HUDEP-2 (cell line): Measurements from ENCODE around the gene SCG3.
A peak's percentile ranks its signal among the peaks of the same experiment; 100 is the strongest.

Experiments
- DNase-seq, 76 experiments: peaks; one replicate each; lab custom pipeline; 2025; ENCODE audit not compliant: unreplicated experiment in 76 of 76; lab: John Stamatoyannopoulos, UW

Gene SCG3

DNA sequence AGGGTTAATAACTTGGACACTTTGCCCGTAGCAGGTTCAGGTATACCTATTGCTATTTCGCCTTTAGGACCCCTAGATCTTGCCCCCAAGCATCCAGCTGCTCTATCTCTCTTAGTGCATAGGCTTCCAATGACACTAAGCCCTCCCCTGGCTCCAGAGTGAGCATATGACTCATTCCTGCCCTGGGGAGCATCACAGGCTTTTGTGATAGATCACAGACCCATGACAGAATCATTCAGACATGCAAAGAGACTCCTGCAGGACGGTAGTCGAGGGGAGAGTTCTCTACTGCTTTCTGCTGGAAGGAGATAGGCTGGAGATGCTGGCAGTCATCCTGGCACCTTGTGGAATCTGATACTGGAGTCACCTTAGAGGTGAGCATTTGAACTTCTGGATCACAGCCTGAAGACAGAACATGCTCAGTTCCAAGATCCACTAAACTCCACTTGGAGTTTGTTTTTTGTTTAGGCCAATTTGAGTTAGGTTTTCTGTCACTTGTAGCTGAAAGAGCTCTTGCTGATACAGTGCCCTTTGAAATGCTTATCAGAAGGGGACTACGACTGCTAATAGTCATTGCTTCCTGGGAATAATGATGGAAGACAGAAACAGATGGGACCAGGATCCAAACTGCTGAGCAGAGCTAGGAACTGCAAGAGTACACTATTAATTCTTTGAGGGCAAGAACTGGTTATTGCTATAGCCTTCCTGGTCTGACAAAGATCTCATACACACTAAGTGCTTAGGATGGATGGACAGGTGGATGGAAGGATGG lies 45.2 kb downstream of the SCG3 start:
- DNase-seq = peak in 13 of 76 experiments; percentile 5 to 54 (median 25)

DNA sequence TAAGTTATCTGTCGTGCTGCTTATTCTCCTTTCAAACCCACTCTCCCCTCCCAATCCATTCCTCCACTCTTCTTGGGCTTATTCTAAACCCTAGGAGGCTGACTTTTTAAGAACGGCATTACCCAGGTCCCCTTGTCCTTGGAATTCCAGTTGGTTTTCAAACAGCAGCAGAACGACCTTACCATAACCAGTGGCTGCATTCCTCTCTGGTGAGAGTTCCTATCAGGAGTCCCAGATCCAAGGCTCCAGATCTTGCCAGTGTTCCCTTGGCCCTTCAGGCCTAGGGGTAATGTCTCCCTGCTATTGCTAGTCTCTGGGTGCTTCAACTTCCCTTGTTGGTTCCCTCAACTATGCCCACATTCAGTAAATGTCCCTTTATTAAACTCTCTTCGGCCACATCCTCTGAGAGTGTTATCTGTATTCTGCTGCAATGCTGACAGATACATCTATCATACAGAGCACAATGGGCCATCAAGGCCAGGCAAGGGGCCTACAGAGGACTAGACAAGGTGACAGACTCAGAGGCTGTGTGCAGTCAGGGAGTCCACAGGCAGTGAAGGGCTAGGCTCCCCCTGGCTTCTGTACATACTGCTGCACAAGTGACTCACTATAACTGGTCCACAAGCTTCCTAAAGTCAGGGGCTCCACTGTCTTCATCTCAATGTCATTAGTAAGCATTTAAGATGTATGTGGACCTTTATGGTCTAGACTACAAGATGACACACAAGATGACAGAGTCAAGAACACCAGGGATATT lies 46.0 kb downstream of the SCG3 start:
- peak in 1 of 76 experiments; percentile 12 for DNase-seq

DNA sequence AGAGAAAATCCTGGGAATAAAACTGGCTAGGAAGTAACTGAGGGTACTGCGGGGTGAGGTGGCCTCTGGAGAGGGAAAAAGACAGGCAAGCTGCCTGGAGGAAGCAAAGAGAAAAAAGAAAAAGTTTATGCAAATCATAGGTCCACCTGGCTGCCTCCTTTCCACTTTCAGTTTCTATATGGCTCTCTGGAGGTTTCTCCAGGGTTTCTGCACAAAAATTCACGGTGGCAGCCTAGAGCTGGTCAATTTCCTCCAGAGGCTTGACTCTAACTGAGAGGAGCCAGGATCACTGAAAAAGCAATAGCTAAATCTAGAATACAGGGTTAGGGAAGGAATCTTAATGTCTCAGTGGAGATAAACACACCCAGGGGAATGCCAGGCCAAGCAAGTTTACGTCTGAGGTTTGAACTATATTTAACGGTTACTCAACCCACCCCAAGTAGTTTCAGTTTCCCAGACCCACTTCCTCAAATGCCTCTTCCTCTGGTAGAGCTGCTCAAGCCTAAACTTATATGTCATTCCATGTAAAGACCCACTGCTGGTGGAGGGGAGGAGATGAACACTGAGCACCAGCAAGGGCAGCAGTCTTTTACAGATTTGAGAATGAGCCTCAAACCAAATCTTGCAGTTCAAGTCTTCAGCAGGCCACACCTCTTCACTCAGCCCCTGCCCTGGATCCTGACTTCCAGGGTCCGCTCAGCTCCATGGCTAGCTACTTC lies 50.4 kb downstream of the SCG3 start:
- DNase-seq = peak in 1 of 76 experiments; percentile 1

DNA sequence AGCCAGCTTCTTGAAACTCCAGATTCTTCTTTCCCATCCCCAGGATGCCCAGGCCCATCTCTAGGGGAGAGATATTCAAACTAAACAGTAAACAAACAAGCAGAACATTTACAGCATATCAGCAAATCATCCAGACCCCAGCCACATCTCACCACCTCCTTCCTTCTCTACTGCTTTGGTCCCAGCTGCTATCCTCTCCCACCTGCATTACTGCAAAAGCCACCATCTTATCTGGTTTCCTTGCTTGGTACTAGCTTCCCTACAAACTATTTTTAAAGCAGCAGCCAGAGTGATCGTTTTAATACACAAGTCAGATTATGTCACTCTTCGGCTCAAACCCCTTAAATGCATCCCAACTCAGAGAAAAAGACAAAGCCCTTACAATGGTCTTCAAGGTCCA lies 51.3 kb downstream of the SCG3 start:
- no peak for DNase-seq

DNA sequence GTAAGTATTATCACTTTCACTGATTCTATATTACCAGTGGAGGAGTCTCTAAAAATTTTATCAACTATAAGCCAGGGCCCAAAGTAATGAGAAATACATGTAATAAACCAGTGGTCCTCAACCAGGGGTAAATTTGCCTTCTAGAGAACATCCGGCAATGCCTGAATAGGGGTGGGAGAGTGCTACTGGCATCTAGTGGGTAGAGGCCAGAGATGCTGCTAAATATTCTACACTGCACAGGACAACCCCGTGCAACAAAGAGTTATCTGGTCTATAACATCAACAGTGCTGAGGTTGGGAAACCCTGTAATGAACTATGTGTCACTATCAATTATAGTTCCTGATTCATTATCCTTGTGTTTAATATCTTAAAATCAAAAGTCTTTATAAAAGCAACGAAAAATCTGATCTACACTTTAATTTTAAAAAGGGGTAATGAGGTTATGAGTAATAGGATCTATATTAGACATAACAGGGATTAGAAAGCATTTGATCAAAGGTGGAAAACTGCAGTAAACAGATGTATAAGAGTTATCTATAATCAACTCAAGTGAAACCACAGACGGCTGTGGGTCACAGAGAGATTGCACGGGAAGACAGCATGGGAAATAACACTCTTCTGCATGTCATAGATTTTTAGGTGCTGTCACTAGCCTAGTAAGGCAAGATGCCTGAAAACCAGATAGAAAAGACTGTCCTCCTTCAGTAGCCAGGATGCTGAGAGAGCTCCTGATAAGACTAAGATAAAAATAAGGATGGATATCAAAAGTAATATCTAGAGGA lies 54.1 kb downstream of the SCG3 start:
- peak in 1 of 76 experiments; percentile 5 for DNase-seq

DNA sequence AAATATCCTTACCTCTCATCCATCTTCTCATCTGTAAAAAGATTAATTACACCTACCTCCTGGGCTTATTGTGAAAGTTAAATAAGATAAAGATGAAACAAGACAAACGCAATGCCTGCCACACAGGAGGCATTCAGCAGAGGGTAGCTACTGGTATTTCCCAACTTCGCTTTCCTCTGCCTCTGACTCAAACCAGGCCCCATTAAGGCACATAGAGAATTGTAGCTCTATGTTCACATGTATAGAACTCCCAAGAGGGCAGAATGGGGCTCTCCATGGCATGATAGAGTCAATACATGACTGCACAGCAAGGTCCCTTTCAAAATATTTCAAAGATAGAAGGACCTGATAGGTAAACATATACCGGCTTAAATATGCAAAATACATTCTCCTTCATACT lies 54.8 kb downstream of the SCG3 start:
- no peak for DNase-seq

DNA sequence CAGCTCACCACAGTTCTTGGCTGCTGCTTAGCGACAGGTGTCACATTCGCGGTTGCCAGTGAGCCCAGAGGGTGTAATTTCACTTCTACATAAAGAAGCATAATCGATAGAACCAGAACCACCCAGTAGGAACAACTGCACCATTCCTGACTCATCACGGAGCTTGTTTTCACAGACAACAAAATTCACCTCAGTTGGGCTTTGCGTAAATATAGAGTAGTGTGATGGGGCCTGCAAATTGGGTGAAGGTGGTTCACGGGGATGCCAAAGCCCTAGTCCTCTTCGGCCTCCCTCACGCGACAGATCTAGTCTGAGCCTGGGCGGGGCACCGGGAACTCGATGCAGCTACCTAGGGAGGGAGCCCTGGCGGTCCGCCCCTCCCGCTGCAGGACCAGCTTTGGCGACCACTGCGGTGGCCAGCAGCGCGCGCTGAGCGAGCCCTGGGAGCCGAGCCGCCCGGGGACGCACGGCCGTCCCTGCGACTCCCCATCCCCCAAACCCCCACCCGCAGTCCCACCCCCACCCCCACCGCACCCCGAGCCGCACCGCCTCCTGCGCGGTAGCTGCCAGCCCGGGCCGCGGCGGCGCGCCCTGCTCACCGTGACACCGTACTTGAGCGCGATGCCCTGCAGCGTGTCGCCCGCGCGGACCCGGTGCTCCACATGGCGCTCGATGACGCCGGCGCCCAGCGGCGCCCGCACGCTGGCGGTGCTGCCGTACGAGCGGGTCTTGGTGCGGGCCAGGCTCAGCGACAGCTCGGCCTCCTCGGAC lies 55.6 kb downstream of the SCG3 start:
- peak in 31 of 76 experiments; percentile 6 to 55 (median 22) for DNase-seq

DNA sequence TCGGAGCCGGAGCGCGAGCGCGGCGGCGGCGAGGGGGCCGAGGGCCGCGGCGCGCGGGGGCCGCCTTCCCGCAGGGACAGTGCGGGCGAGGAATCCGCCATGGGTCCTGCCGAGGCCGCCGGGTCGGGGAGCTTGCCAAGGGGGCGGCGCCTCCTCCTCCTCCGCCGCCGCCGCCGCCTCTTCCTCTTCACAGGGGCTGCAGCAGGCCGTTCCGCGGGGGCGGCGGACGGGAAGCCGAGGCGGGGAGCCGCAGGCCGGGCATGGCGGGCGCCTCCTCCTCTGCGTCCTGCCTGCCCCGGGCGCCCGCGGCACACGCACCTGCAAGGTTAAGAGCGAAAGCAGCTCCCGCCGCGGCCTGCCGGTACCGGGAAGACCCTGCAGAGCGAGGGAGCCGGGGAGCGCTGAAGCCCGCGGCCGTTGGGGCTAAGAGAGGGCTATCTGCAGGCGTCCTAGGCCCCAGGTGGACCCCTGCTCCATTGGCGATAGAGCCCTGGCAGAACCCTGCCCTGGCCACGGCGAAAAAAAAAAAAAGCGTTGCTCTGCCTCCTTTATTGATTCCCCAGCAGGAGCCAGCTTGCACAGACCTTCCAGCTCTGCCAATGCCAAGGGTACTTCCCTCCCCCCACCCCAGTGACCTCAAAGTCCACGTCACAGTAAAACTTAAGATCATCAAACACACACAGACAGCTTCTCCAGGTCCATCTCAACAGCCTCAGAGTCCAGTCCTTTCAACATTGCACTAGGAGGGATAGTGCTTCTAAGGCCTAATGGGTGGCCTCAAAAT lies 56.4 kb downstream of the SCG3 start, which contains the start of gene LYSMD2:
LYSMD2 (minus strand) TSS at position 134 of the 784 bp plus-strand sequence; CDS start at position 101, 33 bp downstream.
- peak in 52 of 76 experiments; percentile 5 to 64 (median 38) for DNase-seq

GRCh38 chr15:51738553-51738952 lies 57.2 kb downstream of the SCG3 start:
- DNase-seq = no peak

DNA sequence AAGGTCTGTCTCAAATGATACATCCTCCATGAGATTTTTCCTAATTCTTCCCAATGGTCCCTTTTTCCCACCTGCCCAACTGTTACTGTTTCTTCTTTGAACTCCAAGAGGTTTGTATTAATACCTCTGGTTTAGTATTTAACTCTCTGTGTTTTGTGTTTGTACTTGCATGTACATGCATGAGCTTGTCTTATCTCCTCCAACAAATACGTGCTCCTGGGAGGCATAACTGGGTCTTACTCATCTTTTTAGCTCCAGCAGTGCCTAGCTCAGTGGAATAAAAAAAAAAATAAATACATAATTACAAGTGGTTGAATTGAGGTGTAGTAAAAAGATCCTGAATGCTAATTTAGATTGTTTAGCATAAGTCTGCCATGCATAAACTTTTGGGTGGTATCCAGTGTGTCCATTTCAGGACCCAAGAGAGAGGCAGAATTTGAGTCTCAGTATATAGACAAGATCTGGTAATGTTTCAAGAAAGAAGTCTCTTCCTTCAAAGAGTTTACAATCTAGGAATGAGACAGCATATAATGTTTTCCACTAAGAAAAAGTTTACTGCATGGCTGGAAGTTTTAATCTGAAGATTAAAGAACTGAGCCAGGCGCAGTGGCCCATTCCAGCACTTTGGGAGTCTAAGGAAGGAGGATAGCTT lies 57.9 kb downstream of the SCG3 start:
- DNase-seq = peak in 1 of 76 experiments; percentile 7

DNA sequence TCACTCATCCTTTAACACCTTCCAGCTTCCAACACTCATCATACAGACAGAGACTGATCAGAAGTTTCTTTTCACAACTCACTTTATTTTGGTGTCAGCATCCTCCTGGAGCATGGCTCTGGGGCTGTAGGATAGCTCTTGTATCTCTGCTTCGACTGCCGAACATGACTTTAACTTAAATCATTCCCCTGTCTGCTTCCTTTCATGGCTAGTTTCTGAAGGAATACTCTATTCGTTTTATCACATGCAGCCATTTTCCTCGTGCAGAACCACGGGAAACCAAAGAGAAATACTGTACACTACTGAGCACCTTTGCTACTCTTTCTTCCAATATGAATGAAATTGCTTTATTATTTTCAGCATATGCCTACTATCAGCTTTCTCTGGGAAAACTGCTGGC lies 68.0 kb downstream of the SCG3 start:
- DNase-seq = no peak

DNA sequence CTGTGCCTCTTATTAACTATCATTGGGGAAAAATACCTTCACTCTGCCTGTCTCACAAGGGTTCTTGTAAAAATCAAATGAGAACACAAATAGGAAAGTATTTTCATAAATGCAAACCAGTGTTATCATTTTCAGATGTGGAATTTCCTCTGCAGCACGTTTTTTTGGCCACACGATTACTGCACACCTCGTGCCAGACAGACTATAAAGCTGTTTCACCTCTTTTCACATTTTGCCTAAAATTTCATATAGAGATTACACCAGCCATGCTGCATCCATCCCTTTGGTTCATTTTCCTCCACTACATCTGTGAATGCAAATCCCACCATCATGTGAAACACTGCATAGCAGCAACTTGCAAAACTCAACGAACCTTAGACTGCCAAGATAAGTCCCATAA lies 68.9 kb downstream of the SCG3 start:
- DNase-seq = no peak

DNA sequence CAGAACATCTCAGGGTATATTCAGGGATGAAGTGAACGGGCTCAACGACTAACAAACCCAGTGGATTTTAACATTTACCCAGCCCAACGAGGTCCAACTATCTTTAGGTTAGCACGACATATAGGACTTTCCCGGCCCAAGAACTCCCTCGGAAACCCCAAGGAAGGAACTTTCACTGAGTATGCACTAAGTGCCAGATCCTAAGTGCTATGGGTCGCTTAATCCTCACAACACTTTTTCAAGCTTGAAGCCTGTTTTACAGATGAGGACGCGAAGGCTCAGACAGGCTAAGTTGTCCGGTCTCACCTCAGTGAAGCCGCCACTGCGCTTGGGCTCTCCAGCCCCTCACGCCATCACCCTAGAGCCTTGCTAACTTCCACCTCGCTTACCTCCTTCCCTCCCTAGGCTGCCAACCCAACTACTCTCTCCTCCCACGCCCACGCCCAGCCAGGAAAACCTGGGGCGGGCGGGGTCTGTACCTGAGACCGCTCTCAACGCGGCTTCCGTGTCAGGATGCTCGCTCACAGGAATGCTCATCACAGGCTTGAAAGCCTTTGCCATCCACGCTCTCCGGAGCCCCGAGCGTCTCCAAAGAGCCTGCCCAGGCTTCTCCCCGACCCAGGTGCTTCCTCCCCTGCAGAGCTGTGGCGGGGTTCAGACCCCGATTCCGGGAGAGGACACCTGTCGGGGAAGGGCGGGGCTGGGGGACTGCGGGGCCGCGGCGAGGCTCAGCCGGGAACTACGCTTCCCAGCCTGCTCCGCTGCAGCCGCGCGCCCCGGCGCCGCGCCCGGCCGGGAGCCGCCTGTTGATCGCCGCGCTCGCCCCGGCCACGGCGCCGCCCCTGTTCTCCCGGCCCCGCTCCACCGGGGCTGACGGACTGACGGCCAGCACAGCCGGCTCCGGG lies 69.7 kb downstream of the SCG3 start, which contains the start of gene TMOD2:
TMOD2 (plus strand) TSS at position 806 of the 905 bp plus-strand sequence. CDS start 14,845 bp downstream, outside the sequence.
- no peak for DNase-seq

GRCh38 chr15:51751697-51752683 lies 70.7 kb downstream of the SCG3 start:
- no peak for DNase-seq

DNA sequence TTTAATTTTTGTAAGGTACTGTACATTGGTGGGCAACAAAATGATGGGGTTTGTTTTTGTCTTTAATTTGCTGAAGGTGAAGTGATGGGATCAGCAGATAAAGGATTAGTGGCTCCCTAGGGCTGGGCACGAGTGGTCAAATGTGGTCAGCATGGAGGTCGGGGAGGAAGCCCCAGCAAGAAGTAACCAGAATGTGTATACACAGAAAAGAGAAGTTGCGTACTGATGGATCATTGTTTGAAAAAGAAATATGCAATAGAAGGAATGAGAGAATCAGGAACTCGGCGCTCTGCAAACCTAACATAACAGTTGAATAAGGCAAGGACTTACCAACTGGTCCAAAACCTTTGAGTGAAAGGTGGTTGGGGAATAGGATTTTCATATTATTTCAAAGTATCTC lies 71.6 kb downstream of the SCG3 start:
- DNase-seq = no peak

- no peak for DNase-seq
These were observed 73.0 kb downstream of the SCG3 start for GRCh38 chr15:51754267-51754666.
